ENCODE results near the gene KREMEN2.

DNA sequence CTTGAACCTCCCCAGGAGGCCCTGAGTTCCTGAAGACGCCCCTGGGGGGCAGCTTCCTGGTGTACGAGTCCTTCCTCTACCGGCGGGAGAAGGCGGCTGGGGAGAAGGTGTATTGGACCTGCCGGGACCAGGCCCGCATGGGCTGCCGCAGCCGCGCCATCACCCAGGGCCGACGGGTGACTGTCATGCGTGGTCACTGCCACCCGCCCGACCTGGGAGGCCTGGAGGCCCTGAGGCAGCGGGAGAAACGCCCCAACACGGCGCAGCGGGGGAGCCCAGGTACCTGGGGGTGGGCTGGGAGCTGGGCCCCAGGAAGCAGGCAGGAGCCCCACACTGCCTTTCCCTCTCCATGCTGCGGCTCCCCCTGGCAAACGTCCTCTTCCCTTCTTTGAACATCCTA lies 30.4 kb upstream of the KREMEN2 start:
- TF ChIP-seq, protein P1, sequence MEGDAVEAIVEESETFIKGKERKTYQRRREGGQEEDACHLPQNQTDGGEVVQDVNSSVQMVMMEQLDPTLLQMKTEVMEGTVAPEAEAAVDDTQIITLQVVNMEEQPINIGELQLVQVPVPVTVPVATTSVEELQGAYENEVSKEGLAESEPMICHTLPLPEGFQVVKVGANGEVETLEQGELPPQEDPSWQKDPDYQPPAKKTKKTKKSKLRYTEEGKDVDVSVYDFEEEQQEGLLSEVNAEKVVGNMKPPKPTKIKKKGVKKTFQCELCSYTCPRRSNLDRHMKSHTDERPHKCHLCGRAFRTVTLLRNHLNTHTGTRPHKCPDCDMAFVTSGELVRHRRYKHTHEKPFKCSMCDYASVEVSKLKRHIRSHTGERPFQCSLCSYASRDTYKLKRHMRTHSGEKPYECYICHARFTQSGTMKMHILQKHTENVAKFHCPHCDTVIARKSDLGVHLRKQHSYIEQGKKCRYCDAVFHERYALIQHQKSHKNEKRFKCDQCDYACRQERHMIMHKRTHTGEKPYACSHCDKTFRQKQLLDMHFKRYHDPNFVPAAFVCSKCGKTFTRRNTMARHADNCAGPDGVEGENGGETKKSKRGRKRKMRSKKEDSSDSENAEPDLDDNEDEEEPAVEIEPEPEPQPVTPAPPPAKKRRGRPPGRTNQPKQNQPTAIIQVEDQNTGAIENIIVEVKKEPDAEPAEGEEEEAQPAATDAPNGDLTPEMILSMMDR (conservative IDR thresholded peaks at IDR 0.05; ENCODE audit: low read depth, low read length): no peak
- TF ChIP-seq POLR2A (IDR thresholded peaks at IDR 0.05; ENCODE audit: low read depth, low read length) (no peak), RFX5 (IDR thresholded peaks at IDR 0.05; ENCODE audit: low read depth, low read length) (no peak), MXI1 (IDR thresholded peaks at IDR 0.05; ENCODE audit: borderline replicate concordance, low read depth, low read length) (no peak), SMC3 (IDR thresholded peaks at IDR 0.05; ENCODE audit: low read depth, low read length) (no peak)
- TF ChIP-seq, protein P2, sequence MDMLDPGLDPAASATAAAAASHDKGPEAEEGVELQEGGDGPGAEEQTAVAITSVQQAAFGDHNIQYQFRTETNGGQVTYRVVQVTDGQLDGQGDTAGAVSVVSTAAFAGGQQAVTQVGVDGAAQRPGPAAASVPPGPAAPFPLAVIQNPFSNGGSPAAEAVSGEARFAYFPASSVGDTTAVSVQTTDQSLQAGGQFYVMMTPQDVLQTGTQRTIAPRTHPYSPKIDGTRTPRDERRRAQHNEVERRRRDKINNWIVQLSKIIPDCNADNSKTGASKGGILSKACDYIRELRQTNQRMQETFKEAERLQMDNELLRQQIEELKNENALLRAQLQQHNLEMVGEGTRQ (IDR thresholded peaks at IDR 0.05; ENCODE audit: low read depth, low read length): no peak
